ENCODE measurements around the gene KRT15. TPM values are rescaled to one million over a fixed set of nuclear protein-coding genes. Genes with fewer than 3 reads are reported as not detected.

Gene KRT15
- total and polyA plus RNA-seq, 2 of the 4 experiments (the other 2 are of a cell fraction): 2.9 to 5.3 TPM

DNA sequence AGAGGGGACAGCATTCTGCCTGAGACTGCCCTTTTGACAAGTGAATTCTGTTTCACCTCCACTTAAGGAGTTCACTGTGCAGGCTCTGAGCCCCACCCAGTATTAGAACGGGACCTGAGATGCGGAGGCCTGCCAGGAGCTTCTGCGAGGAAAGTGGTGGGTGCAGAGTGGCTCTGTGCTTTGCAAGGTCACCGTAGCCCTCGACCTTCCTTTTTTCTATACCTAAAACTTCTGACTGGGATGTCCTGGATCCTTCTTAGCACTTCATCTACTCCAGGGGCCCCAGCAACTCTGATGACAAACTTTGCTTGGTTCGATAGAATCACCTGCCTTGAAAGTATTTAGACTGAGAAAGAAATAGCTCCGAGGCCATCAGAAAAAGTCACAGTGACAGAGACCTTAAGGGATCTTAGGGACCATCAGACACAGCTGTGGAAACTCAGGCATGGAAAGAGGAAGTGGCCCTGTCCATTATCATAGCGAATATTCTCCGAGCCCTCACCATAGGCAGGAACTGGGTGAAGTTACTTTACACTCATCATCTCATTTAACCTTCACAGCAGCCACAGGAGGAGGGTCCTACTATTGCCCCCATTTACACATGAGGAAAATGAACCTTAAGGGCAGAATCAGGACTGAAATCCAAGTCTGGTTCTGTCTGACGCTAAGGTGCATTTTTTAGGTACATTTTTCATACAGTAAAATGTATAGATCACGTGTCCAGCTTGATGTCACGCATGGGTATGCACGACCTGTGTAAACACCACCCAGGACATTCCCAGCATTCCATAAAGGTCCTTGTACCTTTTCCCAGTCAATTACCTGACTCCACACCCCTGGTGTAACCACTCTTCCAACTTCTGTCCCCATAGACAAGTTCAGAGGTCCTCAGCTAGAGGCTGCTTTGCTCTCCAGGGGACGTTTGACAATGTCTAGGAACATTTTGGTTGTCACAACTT is 12.6 kb downstream of the KRT15 start:
- Histone ChIP-seq H3K56ac (ENCODE audit: extremely low read depth, insufficient read depth, low read length) (no peak overlapping the region), H3K36me3 (ENCODE audit: control insufficient read depth, insufficient read depth, low read length) (no peaks in the 10 kb centered on the region), H3K9me3 (ENCODE audit: control insufficient read depth, insufficient read depth, low read length) (no peaks in the 10 kb centered on the region), H3K14ac (replicated peaks; ENCODE audit: low read depth, low read length) (no peak overlapping the region), H2BK5ac (ENCODE audit: low read depth, low read length, poor library complexity, severe bottlenecking) (no peak overlapping the region), H3K4me2 (ENCODE audit: low read depth, low read length) (no peak overlapping the region), H4K91ac (ENCODE audit: insufficient read depth, low read depth, low read length) (no peak overlapping the region), H2BK20ac (ENCODE audit: low read depth, low read length) (no peak overlapping the region), H3K27me3 (ENCODE audit: control insufficient read depth, insufficient read depth, low read length) (peaks cover 1% of the 10 kb centered on the region; the same call in 1 of the 2 replicates), H3K4ac (ENCODE audit: low read depth, low read length) (no peak overlapping the region), H2AK9ac (replicated peaks; ENCODE audit: low read depth, low read length, poor library complexity) (no peak overlapping the region), H2BK15ac (ENCODE audit: low read depth, low read length) (no peak overlapping the region), H2AFZ (replicated peaks; ENCODE audit: low read length, poor library complexity) (no peak overlapping the region), H3K4me1 (ENCODE audit: control insufficient read depth, insufficient read depth, low read length) (peaks cover 10% of the 10 kb centered on the region), H3K9me1 (ENCODE audit: insufficient read depth, low read length) (peaks cover 3% of the 10 kb centered on the region; the same call in 1 of the 2 replicates), H2AK5ac (ENCODE audit: low read depth, low read length) (no peak overlapping the region), H3K9ac (ENCODE audit: low read depth, low read length) (no peak overlapping the region), H3K4me3 (ENCODE audit: insufficient read depth, low read depth, low read length) (no peak overlapping the region), H3K18ac (ENCODE audit: low read depth, low read length) (no peak overlapping the region), H3K79me1 (ENCODE audit: low read depth in 1 of 2, low read length in 2 of 2) (no peaks in the 10 kb centered on the region), H4K5ac (ENCODE audit: low read depth, low read length) (no peak overlapping the region), H3K27ac (ENCODE audit: insufficient read depth, low read length) (no peak overlapping the region), H2BK120ac (ENCODE audit: low read depth, low read length) (no peak overlapping the region), H4K8ac (ENCODE audit: low read depth in 2 of 2, low read length in 2 of 2) (no peak overlapping the region), H4K20me1 (ENCODE audit: insufficient read depth, low read length) (no peaks in the 10 kb centered on the region), H3K23ac (ENCODE audit: low read depth, low read length) (no peak overlapping the region)
- ATAC-seq (ENCODE audit: low read depth) (no peak), DNase-seq (no peak)
- POLR2A ChIA-PET (ENCODE audit: unreplicated experiment): no interaction called here
- CTCF ChIA-PET: interaction anchor here (1.0 kb wide), 1 partner anchor 13 kb away, joined by 3 read pairs; no protein-coding TSS in a partner anchor
- TF ChIP-seq CEBPB (IDR thresholded peaks at IDR 0.05; ENCODE audit: low read depth, low read length) (no peak), SMC3 (IDR thresholded peaks at IDR 0.05; ENCODE audit: low read depth, low read length) (no peak), RAD21 (IDR thresholded peaks at IDR 0.05; ENCODE audit: low read length) (no peak), USF2 (IDR thresholded peaks at IDR 0.05; ENCODE audit: low read depth, low read length) (no peak), RFX5 (IDR thresholded peaks at IDR 0.05; ENCODE audit: low read depth, low read length) (no peak), FOS (IDR thresholded peaks at IDR 0.05; ENCODE audit: low read depth, low read length) (no peak)
- in situ Hi-C loops (cut with MboI; ENCODE audit: low sequenced_read_pairs): no loop called here
- dilution Hi-C loops (cut with HindIII; ENCODE audit: low sequenced_read_pairs, unreplicated experiment): no loop called here
- BruUV-seq (replicated peaks): no TSS peak
- 83% methylated on average over 3 of the region's 14 CpGs; no CpG with 5 or more reads in 1 of the 2 experiments for WGBS, 2 experiments (ENCODE audit: extremely low coverage in 2 of 2, insufficient read length in 1 of 2)
- intact Hi-C loops (cut with micrococcal nuclease): no loop called here
